Subcutaneous adipose tissue (tissue), 4 donors: ENCODE results near the gene DDX3X. TPM values are rescaled to one million over a fixed set of nuclear protein-coding genes. Genes with fewer than 3 reads are reported as not detected.

ENCODE experiments used
- small RNA-seq: library from RNA; depleted of rRNA; stranded (forward); fragments of <200 nt; gene quantifications from one replicate; pipeline ENCODE3, GENCODE V24; 2016
- total RNA-seq, 4 donors: library from RNA; depleted of rRNA; stranded (reverse); fragments of >200 nt; gene quantifications; one replicate each; pipeline ENCODE4 v1.1.0, GENCODE V29; 2016
- TF ChIP-seq, protein P1 (sequence below): fragments of 450-650 bp; IDR thresholded peaks from one replicate; pipeline ENCODE4 v1.5.1; 2016; ENCODE audit warnings: low read depth, mild to moderate bottlenecking, control low read depth, antibody characterized with exemption, moderate library complexity

Gene DDX3X
- total RNA-seq, 4 donors from 2014 or later, result 214 to 404 (median 320) TPM

DNA sequence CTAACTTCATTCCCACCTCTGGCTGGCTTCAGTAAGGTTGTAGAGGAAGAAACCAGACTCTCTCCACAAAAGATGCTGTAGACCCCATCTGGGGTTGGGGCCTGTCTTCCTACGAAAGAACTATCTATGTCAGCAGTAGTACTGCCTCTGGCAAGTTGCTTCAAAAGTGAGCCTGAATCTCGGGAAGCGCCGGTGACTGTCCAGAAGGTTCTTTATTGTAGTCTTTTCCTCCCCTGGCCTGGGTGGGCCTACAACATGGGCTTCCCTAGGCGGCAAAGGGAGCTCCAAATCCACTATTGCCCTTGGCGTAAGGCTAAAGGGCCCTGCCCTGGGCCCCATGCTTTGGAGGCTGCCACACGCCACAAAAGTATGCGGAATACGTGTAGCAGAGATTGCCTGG is 74.6 kb downstream of the DDX3X start:
- TF ChIP-seq, protein P1, sequence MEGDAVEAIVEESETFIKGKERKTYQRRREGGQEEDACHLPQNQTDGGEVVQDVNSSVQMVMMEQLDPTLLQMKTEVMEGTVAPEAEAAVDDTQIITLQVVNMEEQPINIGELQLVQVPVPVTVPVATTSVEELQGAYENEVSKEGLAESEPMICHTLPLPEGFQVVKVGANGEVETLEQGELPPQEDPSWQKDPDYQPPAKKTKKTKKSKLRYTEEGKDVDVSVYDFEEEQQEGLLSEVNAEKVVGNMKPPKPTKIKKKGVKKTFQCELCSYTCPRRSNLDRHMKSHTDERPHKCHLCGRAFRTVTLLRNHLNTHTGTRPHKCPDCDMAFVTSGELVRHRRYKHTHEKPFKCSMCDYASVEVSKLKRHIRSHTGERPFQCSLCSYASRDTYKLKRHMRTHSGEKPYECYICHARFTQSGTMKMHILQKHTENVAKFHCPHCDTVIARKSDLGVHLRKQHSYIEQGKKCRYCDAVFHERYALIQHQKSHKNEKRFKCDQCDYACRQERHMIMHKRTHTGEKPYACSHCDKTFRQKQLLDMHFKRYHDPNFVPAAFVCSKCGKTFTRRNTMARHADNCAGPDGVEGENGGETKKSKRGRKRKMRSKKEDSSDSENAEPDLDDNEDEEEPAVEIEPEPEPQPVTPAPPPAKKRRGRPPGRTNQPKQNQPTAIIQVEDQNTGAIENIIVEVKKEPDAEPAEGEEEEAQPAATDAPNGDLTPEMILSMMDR, result no peak

DNA sequence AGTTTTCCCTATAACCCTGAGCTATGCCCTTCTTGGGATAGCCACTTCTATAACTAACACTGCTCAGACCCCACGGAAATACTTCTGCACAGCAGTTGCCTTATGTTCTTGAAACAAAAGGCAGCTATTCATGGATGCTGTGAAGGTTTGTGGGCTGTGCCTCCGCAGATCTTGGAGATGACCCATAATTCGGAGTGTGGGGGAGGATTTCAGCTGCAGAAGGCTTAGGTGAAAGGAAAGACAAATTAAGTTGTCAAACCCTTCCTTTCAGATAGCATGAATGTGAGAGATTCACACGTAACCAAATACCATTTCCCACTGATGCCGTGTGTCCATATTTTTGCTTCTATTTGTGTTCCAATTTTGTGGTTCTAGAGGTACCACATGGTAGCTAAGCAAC is 75.0 kb downstream of the DDX3X start:
- TF ChIP-seq, protein P1, result no peak

DNA sequence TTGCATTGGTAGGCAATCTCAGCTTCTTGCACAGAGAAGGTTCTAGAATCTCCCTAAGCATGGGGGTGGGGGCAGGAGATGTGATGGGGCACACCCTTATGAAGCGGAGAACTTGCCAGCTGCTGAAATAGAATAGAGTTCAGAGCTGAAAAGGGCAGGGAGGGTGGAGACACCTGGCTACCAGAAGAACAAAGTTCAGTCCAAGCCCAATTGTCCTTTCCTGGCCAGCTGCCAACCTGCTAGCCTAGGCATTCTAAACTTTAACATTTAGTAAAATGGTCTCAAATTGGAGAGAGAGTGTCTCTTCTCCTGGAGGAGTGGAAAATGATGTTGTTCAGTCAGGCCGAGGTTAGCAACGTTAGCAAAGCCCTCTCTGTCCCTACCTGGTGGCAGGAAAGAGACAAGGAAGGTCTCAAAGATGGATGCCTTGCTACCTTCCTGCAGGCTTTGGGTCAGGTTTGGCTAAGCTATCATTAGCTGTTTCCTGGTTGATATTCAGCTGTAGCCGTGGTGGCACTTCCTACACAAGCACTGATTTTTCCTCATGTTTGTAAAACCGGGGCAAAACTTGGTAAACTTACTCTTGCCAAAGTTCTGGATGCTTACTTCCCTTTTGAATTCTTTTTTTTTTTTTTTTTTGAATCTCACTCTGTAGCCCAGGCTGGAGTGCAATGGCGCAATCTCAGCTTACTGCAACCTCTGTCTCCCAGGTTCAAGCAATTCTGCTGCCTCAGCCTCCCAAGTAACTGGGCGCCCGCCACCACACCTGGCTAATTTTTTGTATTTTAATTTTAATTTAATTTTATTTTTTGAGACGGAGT is 78.5 kb downstream of the DDX3X start:
- TF ChIP-seq, protein P1, result no peak

Small RNA genes lying within 50 kb of the gene (small RNA-seq; reads per million reads assigned to genes)
- gene RF00019, result 0.49 reads per million
- gene RNA5SP502, result not detected

Other genes with a start within 250 kb of the DDX3X start
- gene USP9X, start 248.7 kb upstream of the DDX3X start, total RNA-seq, result 100 to 1,000 TPM in 3 of 4 donors, 10 to 100 TPM in 1; 76.5 to 146 (median 122) TPM
- not detected for gene NYX, start 113.2 kb downstream of the DDX3X start, total RNA-seq